PC-9 (cell line): ENCODE results near the gene SLC9A3. TPM values are rescaled to one million over a fixed set of nuclear protein-coding genes. Genes with fewer than 3 reads are reported as not detected.

Experiments
- BruUV-seq: library from RNA; stranded (reverse); fragments of 400-500 nt; replicated peaks from 2 replicates; lab custom pipeline; 2021; lab: Mats Ljungman, UMichigan
- CTCF ChIA-PET: fragments of 300-600 bp; sonication (Branson Sonifier 250); formaldehyde crosslinking; loops from one replicate; lab custom pipeline; 2022; ENCODE audit warnings: antibody characterized with exemption; lab: Charles Lee
- POLR2A ChIA-PET: fragments of 300-600 bp; sonication (Branson Sonifier 250); formaldehyde crosslinking; loops from one replicate; lab custom pipeline; 2022; ENCODE audit warnings: antibody characterized with exemption; ENCODE audit not compliant: unreplicated experiment; lab: Charles Lee
- DNase-seq, 2 experiments: peaks; one replicate each; pipeline versions ENCODE4 v3.0.0 to v3.0.0-alpha.2; 2015 to 2022; ENCODE audit warnings: mixed read lengths in 1 of 2
- H2AFZ ChIP-seq: fragments of 200-600 bp; sonication (generic); 2 replicates; pipeline ENCODE4 v1.8.1; 2017; ENCODE audit warnings: antibody characterized with exemption
- H3F3A ChIP-seq: fragments of 200-600 bp; sonication (generic); 2 replicates; pipeline ENCODE4 v1.8.1; 2017; ENCODE audit warnings: antibody characterized with exemption, mild to moderate bottlenecking, low read depth; ENCODE audit not compliant: insufficient read depth
- H3K27ac ChIP-seq: fragments of 200-600 bp; sonication (generic); 2 replicates; pipeline ENCODE4 v1.6.1; 2016; ENCODE audit warnings: mixed run types
- H3K27me3 ChIP-seq: fragments of 200-600 bp; sonication (generic); 2 replicates; pipeline ENCODE4 v1.6.1; 2016; ENCODE audit warnings: low read depth, mixed run types; ENCODE audit not compliant: insufficient read depth
- H3K36me3 ChIP-seq: fragments of 200-600 bp; sonication (generic); 2 replicates; pipeline ENCODE4 v1.6.1; 2016; ENCODE audit warnings: low read depth, mixed run types
- H3K4me1 ChIP-seq: fragments of 200-600 bp; sonication (generic); replicated peaks from 2 replicates; pipeline ENCODE4 v1.6.1; 2016; ENCODE audit warnings: mixed run types; ENCODE audit not compliant: insufficient read depth
- H3K4me2 ChIP-seq: fragments of 200-600 bp; sonication (generic); 2 replicates; pipeline ENCODE4 v1.6.1; 2017; ENCODE audit warnings: mixed run types
- H3K4me3 ChIP-seq: fragments of 200-600 bp; sonication (generic); 2 replicates; pipeline ENCODE4 v1.6.1; 2016; ENCODE audit warnings: mixed run types
- H3K79me2 ChIP-seq: fragments of 200-600 bp; sonication (generic); 2 replicates; pipeline ENCODE4 v1.6.1; 2017; ENCODE audit warnings: low read depth, mixed run types
- H3K9me2 ChIP-seq: fragments of 200-600 bp; sonication (generic); 2 replicates; pipeline ENCODE4 v1.8.1; 2017; ENCODE audit warnings: mild to moderate bottlenecking; ENCODE audit not compliant: insufficient read depth
- H3K9me3 ChIP-seq: fragments of 200-600 bp; sonication (generic); 2 replicates; pipeline ENCODE4 v1.8.1; 2016; ENCODE audit warnings: low read depth; ENCODE audit not compliant: insufficient read depth
- H4K20me1 ChIP-seq: fragments of 200-600 bp; sonication (generic); 2 replicates; pipeline ENCODE4 v1.8.1; 2017; ENCODE audit not compliant: insufficient read depth
- EZH2 ChIP-seq: fragments of 200-600 bp; sonication (generic); IDR thresholded peaks from 2 replicates; pipeline ENCODE4 v1.8.0; 2017; ENCODE audit warnings: antibody characterized with exemption, low read depth
- intact Hi-C: fragments of 100-400 bp; cut with micrococcal nuclease; formaldehyde crosslinking; loops from one replicate; pipeline ENCODE4 v1.10.0; 2022; ENCODE audit not compliant: unreplicated experiment
- total RNA-seq: library from RNA; stranded (reverse); gene quantifications from 2 replicates; pipeline ENCODE4 v1.2.3, GENCODE V29; 2021
- TF ChIP-seq, protein P1 (sequence below): fragments of 200-600 bp; sonication (generic); conservative IDR thresholded peaks from 2 replicates; pipeline ENCODE4 v1.6.1; 2017; ENCODE audit warnings: mixed run types, antibody characterized with exemption, mild to moderate bottlenecking, moderate library complexity

The SLC9A3 gene
- total RNA-seq, 1 experiment from 2014 or later, result 5.6 TPM

DNA sequence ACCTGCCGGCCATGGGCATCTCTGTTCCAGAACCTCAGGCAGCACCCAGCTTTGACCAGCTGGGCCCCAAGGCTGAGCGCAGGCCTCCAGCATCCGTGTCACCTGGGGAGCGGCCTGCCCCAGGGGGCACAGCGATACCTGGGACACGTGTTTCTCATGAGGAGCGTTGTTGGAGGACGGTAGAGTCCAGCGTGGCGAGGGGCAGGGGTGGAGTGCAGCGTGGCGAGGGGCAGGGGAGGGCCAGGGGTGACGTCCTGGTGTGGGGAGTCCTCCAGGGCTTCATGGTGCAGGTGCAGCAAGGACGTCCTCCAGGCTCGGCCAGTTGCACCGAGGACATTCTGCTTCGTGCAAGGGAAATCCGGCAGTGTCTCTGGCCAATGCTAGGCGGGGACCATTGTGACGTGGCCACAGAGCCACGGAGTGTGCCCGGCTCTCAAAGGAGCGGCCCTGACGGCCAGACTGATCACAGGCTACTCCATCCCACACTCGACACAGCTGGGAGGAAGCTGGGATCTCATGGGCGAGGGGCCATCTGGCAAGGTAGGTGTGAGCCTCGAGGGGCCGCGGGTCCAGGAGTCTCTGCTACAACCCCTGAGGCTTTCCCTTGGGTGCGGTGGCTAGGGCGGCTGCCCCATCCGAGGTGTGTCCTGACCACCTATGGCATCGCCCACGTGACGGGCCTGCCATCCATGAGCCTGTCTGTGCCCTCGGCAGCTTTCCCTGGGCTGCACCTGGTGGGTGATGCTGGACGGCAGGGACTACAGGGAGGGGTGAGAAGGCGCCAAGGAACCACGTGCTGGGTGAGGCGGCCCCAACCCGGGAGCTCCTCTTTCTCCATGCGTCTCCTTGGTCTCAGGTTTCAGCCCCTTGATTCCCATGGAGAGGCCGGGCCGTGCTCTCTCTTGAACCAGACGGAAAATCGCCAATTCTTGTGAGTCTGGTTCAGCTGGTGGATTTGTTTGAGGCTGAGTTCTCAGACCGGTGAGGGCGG is 33.8 kb downstream of the SLC9A3 start:
- no TSS peak for BruUV-seq
- CTCF ChIA-PET, result no interaction called here

DNA sequence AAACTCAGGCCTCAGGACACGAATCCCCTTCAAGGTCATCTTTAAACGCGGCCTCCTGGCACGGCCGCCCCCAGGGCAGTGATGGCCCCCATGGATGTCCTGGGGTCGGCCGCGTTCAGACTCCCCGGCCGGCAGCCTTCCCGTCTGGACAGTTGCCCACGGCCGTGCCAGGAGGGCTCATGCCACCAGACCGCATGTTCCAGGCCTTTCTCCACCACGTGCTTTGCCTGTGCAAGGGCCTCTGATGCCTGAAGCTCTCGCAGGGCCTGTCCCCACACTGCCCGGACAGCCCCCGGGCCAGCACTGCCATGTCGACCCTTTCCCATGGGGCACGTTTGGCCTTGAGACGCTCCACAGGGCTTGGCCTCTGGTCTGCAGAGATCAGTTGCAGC is 34.6 kb downstream of the SLC9A3 start:
- Histone ChIP-seq H3K27ac (no peak overlapping the region), H3K9me2 (no peaks in the 10 kb centered on the region), H4K20me1 (no peaks in the 10 kb centered on the region; the same call in 1 of the 2 replicates), H3K79me2 (no peaks in the 10 kb centered on the region), H3K4me1 (0 out of 2 replicates have a peak, but pooled peaks cover 8% of the 10 kb centered on the region), H3K4me3 (no peak overlapping the region), H3F3A (no peaks in the 10 kb centered on the region), H2AFZ (no peak overlapping the region), H3K36me3 (no peaks in the 10 kb centered on the region), H3K4me2 (no peak overlapping the region), H3K27me3 (peaks cover 42% of the 10 kb centered on the region), H3K9me3 (no peaks in the 10 kb centered on the region)
- TF ChIP-seq, protein P1, sequence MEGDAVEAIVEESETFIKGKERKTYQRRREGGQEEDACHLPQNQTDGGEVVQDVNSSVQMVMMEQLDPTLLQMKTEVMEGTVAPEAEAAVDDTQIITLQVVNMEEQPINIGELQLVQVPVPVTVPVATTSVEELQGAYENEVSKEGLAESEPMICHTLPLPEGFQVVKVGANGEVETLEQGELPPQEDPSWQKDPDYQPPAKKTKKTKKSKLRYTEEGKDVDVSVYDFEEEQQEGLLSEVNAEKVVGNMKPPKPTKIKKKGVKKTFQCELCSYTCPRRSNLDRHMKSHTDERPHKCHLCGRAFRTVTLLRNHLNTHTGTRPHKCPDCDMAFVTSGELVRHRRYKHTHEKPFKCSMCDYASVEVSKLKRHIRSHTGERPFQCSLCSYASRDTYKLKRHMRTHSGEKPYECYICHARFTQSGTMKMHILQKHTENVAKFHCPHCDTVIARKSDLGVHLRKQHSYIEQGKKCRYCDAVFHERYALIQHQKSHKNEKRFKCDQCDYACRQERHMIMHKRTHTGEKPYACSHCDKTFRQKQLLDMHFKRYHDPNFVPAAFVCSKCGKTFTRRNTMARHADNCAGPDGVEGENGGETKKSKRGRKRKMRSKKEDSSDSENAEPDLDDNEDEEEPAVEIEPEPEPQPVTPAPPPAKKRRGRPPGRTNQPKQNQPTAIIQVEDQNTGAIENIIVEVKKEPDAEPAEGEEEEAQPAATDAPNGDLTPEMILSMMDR, result no peak
- TF ChIP-seq EZH2, result no peak
- DNase-seq, result no peak
- ChIA-PET CTCF (no interaction called here), POLR2A (no interaction called here)
- no TSS peak for BruUV-seq
- intact Hi-C loops, result no loop called here

More for the DNA sequence above, 33.8 kb downstream of the SLC9A3 start:
- POLR2A ChIA-PET, result no interaction called here
- H3K27ac ChIP-seq, result no peak overlapping the region
- no peak overlapping the region for H2AFZ ChIP-seq
- H3K9me3 ChIP-seq, result no peaks in the 10 kb centered on the region
- H3F3A ChIP-seq, result no peaks in the 10 kb centered on the region
- no peaks in the 10 kb centered on the region; the same call in 1 of the 2 replicates for H4K20me1 ChIP-seq
- H3K4me1 ChIP-seq, result 0 out of 2 replicates have a peak, but pooled peaks cover 8% of the 10 kb centered on the region
- no peaks in the 10 kb centered on the region for H3K79me2 ChIP-seq
- no peak overlapping the region for H3K4me2 ChIP-seq
- TF ChIP-seq, protein P1, result no peak
- no peak for TF ChIP-seq EZH2
- H3K4me3 ChIP-seq, result no peak overlapping the region
- no peak for DNase-seq
- H3K27me3 ChIP-seq, result peaks cover 47% of the 10 kb centered on the region
- no peaks in the 10 kb centered on the region for H3K9me2 ChIP-seq
- no peaks in the 10 kb centered on the region for H3K36me3 ChIP-seq
- intact Hi-C loops, result no loop called here

DNA sequence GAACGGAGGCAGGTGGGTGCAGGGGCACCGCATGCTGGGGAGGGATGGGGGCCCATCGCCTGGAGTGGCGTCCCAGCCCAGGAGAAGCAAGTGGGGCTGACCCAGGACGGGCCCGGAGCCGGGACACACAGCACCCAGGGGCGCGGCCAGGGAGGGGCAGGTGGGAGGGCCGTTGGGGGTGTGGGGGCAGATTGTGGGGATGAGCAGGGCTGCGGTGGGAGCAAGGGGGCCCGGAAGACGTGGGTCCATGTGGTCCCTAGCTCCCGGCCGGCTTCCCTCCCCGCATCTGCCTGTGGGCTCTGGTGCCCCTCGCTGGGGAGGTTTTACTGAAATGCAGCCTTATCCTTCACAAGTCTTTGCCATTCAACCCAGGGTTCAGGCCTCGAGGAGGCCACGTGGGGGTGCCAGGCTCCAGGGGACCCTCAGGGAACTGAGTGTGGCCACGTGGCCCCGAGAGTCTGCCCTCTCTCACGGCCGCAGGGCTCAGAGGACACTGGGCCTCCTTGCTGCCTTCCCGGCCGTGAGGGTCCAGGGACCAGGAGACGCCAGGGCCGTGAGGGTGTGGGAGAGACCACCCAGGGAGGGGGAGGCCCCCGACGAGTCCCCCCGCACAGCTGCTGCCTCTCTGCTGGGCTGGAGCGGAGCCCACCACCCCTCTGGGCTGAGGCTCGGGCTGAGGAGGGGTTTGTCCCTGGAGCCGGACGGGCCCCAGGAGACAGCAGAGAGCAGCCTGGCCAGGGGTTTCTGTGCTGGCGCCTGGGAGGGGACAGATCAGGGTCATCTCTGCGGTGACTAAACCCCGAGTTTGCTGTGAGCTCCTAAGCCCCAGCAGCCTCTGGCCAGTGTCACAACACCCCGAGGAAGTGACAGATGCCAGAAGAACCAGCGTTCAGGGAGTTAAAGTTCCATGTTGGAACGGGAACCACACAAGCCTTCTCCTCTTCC is 35.2 kb downstream of the SLC9A3 start:
- no peaks in the 10 kb centered on the region for H3F3A ChIP-seq
- ChIA-PET CTCF (no interaction called here), POLR2A (no interaction called here)
- no peaks in the 10 kb centered on the region for H3K36me3 ChIP-seq
- H3K27me3 ChIP-seq, result peaks cover 36% of the 10 kb centered on the region
- no peaks in the 10 kb centered on the region for H3K9me2 ChIP-seq
- H3K79me2 ChIP-seq, result no peaks in the 10 kb centered on the region
- H2AFZ ChIP-seq, result no peak overlapping the region
- H4K20me1 ChIP-seq, result no peaks in the 10 kb centered on the region; the same call in 1 of the 2 replicates
- H3K27ac ChIP-seq, result no peak overlapping the region
- H3K4me2 ChIP-seq, result no peak overlapping the region
- TF ChIP-seq, protein P1, result no peak
- TF ChIP-seq EZH2, result no peak
- H3K4me3 ChIP-seq, result no peak overlapping the region
- DNase-seq, result no peak
- 0 out of 2 replicates have a peak, but pooled peaks cover 8% of the 10 kb centered on the region for H3K4me1 ChIP-seq
- no peaks in the 10 kb centered on the region for H3K9me3 ChIP-seq
- intact Hi-C loops, result no loop called here
- no TSS peak for BruUV-seq
